ENCODE data around the gene ETV1.

DNA sequence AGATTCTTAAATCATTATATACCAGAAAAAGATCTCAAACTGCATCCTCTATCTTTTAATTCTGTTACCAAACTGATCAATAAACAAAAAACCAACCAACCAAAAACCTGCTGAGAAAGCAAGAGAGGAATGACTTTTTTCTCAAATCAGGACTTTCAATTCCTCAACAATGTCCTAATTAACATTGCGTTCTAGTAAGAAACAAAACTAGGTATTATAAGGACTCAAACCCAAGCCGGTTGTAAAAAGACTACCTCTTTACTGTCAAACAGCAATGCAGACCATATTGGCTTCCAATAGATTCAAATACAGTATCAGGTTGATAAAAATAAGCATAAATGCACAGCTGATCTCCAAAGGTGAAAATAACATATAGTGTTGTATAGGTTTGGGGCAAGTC lies 57.3 kb downstream of the ETV1 start:
- TF ChIP-seq PATZ1 (CRISPR knock-in tag; IDR thresholded peaks at IDR 0.05; ENCODE audit: borderline replicate concordance) (no peak), IRF2 (CRISPR knock-in tag; IDR thresholded peaks at IDR 0.05) (no peak), TSHZ1 (CRISPR knock-in tag; IDR thresholded peaks at IDR 0.05) (no peak), HNRNPH1 (optimal IDR thresholded peaks at IDR 0.05; ENCODE audit: low read depth, low read length) (no peak), ZNF140 (CRISPR knock-in tag; IDR thresholded peaks at IDR 0.05) (no peak), EZH2 (IDR thresholded peaks at IDR 0.05; ENCODE audit: borderline replicate concordance, low read depth, low read length) (no peak), ZNF318 (IDR thresholded peaks at IDR 0.05; ENCODE audit: borderline replicate concordance in 1 of 2, low read depth in 1 of 2) (no peak), MIER1 (IDR thresholded peaks at IDR 0.05; ENCODE audit: low read depth) (no peak)
- TF ChIP-seq, protein P1, sequence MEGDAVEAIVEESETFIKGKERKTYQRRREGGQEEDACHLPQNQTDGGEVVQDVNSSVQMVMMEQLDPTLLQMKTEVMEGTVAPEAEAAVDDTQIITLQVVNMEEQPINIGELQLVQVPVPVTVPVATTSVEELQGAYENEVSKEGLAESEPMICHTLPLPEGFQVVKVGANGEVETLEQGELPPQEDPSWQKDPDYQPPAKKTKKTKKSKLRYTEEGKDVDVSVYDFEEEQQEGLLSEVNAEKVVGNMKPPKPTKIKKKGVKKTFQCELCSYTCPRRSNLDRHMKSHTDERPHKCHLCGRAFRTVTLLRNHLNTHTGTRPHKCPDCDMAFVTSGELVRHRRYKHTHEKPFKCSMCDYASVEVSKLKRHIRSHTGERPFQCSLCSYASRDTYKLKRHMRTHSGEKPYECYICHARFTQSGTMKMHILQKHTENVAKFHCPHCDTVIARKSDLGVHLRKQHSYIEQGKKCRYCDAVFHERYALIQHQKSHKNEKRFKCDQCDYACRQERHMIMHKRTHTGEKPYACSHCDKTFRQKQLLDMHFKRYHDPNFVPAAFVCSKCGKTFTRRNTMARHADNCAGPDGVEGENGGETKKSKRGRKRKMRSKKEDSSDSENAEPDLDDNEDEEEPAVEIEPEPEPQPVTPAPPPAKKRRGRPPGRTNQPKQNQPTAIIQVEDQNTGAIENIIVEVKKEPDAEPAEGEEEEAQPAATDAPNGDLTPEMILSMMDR (IDR thresholded peaks at IDR 0.05 in 2 of 3, conservative IDR thresholded peaks at IDR 0.05 in 1 of 3; ENCODE audit: insufficient read depth in 2 of 3, low read depth in 1 of 3, low read length in 3 of 3): no peak
